COLO668 (cell line): Measurements from ENCODE around the gene ERCC2.

Experiments used
- DNase-seq: peaks from one replicate; lab custom pipeline; 2025; ENCODE audit not compliant: unreplicated experiment; lab: John Stamatoyannopoulos, UW

The ERCC2 gene

GRCh38 chr19:45402298-45403061 is 32.1 kb upstream of the ERCC2 start:
- no peak for DNase-seq

- no peak for DNase-seq
Measured at GRCh38 chr19:45401815-45402214, 31.4 kb upstream of the ERCC2 start.

GRCh38 chr19:45400192-45400591 is 29.8 kb upstream of the ERCC2 start:
- DNase-seq: peak; percentile 14

- no peak for DNase-seq
Measured at GRCh38 chr19:45395821-45396617, 25.6 kb upstream of the ERCC2 start.

GRCh38 chr19:45391871-45392665 is 21.7 kb upstream of the ERCC2 start:
- DNase-seq: no peak

GRCh38 chr19:45391346-45391745 is 21.0 kb upstream of the ERCC2 start:
- DNase-seq: no peak

- no peak for DNase-seq
Measured at GRCh38 chr19:45385392-45386221, 15.2 kb upstream of the ERCC2 start.

- no peak for DNase-seq
Measured at GRCh38 chr19:45382426-45382825, 12.1 kb upstream of the ERCC2 start.

GRCh38 chr19:45380107-45380506 is 9.7 kb upstream of the ERCC2 start:
- no peak for DNase-seq

- DNase-seq: no peak
Measured at GRCh38 chr19:45376045-45376724, 5.8 kb upstream of the ERCC2 start.

GRCh38 chr19:45368737-45369340 is 1.5 kb downstream of the ERCC2 start:
- no peak for DNase-seq

GRCh38 chr19:45368127-45368526 is 2.2 kb downstream of the ERCC2 start:
- DNase-seq: no peak

- no peak for DNase-seq
Measured at GRCh38 chr19:45364696-45365095, 5.7 kb downstream of the ERCC2 start.

- DNase-seq: no peak
Measured at GRCh38 chr19:45363861-45364459, 6.4 kb downstream of the ERCC2 start.

- no peak for DNase-seq
Measured at GRCh38 chr19:45362291-45362690, 8.1 kb downstream of the ERCC2 start.

GRCh38 chr19:45361608-45362007 is 8.8 kb downstream of the ERCC2 start:
- no peak for DNase-seq

GRCh38 chr19:45358213-45358792 is 12.1 kb downstream of the ERCC2 start:
- DNase-seq: no peak

- DNase-seq: no peak
Measured at GRCh38 chr19:45357445-45357783, 13.0 kb downstream of the ERCC2 start.
